Measurements from ENCODE around the gene EGFR.

The EGFR gene

DNA sequence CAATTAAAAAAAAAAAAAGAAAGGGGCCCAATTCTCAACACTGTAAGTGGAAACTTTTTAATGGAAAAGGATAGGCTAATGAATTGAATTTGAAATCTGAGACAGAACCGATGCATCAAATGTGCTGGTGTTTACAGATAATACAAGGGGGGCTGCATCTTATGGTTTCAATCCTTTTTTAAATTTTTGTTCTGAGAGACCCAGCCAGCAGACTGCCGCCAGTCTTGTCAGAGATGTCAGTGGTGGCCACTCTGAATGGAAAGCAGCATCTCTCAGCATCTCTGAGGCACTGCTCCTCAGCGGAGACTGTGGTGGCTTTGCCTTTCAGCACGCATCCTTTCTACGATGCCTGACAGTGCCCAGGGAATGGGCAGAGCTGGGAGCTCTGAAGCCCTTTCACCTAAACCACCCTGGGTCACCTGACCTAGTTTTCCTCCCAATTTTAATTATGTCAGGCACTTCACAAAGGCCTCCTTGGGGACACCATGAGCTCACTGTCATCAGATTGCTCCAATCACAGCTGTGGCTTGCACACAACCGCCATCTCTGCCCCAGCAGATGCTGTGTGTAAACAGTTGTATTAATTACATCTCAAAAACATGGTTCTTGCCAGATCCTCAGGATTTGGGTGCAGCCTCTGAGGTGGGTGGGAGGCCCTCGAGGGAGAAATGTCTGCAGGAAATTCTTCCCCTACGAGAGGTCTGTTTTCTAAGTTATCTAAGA, 81.2 kb downstream of the EGFR start:
- no peak for TF ChIP-seq TAF1 (IDR thresholded peaks at IDR 0.05; ENCODE audit: borderline replicate concordance, insufficient read depth, low read length)
- no peak for TF ChIP-seq POLR2AphosphoS5 (IDR thresholded peaks at IDR 0.05; ENCODE audit: low read depth, low read length)
- TF ChIP-seq FOXP2 (optimal IDR thresholded peaks at IDR 0.05; ENCODE audit: borderline replicate concordance, extremely low read depth, extremely low read length, insufficient read depth) = no peak
- no peak for TF ChIP-seq SIN3A (IDR thresholded peaks at IDR 0.05; ENCODE audit: borderline replicate concordance, insufficient read depth, low read length)
- TF ChIP-seq, protein P1, sequence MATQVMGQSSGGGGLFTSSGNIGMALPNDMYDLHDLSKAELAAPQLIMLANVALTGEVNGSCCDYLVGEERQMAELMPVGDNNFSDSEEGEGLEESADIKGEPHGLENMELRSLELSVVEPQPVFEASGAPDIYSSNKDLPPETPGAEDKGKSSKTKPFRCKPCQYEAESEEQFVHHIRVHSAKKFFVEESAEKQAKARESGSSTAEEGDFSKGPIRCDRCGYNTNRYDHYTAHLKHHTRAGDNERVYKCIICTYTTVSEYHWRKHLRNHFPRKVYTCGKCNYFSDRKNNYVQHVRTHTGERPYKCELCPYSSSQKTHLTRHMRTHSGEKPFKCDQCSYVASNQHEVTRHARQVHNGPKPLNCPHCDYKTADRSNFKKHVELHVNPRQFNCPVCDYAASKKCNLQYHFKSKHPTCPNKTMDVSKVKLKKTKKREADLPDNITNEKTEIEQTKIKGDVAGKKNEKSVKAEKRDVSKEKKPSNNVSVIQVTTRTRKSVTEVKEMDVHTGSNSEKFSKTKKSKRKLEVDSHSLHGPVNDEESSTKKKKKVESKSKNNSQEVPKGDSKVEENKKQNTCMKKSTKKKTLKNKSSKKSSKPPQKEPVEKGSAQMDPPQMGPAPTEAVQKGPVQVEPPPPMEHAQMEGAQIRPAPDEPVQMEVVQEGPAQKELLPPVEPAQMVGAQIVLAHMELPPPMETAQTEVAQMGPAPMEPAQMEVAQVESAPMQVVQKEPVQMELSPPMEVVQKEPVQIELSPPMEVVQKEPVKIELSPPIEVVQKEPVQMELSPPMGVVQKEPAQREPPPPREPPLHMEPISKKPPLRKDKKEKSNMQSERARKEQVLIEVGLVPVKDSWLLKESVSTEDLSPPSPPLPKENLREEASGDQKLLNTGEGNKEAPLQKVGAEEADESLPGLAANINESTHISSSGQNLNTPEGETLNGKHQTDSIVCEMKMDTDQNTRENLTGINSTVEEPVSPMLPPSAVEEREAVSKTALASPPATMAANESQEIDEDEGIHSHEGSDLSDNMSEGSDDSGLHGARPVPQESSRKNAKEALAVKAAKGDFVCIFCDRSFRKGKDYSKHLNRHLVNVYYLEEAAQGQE (IDR thresholded peaks at IDR 0.05; ENCODE audit: insufficient read depth in 1 of 2, low read depth in 2 of 2, low read length in 2 of 2) = no peak

GRCh38 chr7:55100544-55101327, 81.9 kb downstream of the EGFR start:
- TF ChIP-seq SIN3A (IDR thresholded peaks at IDR 0.05; ENCODE audit: borderline replicate concordance, insufficient read depth, low read length) (no peak), POLR2AphosphoS5 (IDR thresholded peaks at IDR 0.05; ENCODE audit: low read depth, low read length) (no peak), TAF1 (IDR thresholded peaks at IDR 0.05; ENCODE audit: borderline replicate concordance, insufficient read depth, low read length) (no peak), FOXP2 (optimal IDR thresholded peaks at IDR 0.05; ENCODE audit: borderline replicate concordance, extremely low read depth, extremely low read length, insufficient read depth) (no peak)
- TF ChIP-seq, protein P1 (IDR thresholded peaks at IDR 0.05; ENCODE audit: insufficient read depth in 1 of 2, low read depth in 2 of 2, low read length in 2 of 2) = no peak

- TF ChIP-seq FOXP2 (optimal IDR thresholded peaks at IDR 0.05; ENCODE audit: borderline replicate concordance, extremely low read depth, extremely low read length, insufficient read depth) (no peak), POLR2AphosphoS5 (IDR thresholded peaks at IDR 0.05; ENCODE audit: low read depth, low read length) (no peak), TAF1 (IDR thresholded peaks at IDR 0.05; ENCODE audit: borderline replicate concordance, insufficient read depth, low read length) (no peak)
- TF ChIP-seq, protein P1 (IDR thresholded peaks at IDR 0.05; ENCODE audit: insufficient read depth in 1 of 2, low read depth in 2 of 2, low read length in 2 of 2) = no peak
Measured at GRCh38 chr7:55101359-55101758, 82.5 kb downstream of the EGFR start.

DNA sequence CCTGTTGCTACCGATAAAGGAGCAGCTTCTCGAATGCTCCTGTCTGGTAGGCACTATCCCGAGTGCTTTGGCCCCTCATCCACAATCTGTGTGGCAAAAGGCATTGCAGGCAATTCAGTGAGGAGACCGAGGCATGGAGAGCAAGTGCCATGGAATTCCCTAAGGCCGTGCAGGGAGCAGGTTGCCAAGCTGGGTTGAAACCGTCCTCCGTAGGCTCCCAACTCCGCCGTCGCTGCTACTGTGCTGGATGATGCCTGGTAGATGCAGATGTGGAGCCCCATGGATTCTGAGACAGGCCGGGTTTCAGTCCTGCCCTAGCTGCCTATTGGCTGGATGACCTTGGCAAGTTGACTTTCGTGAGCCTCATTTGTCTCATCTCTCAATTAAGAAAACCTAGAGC, 85.3 kb downstream of the EGFR start:
- TF ChIP-seq TAF1 (IDR thresholded peaks at IDR 0.05; ENCODE audit: borderline replicate concordance, insufficient read depth, low read length) (no peak), POLR2AphosphoS5 (IDR thresholded peaks at IDR 0.05; ENCODE audit: low read depth, low read length) (no peak), SIN3A (IDR thresholded peaks at IDR 0.05; ENCODE audit: borderline replicate concordance, insufficient read depth, low read length) (no peak), FOXP2 (optimal IDR thresholded peaks at IDR 0.05; ENCODE audit: borderline replicate concordance, extremely low read depth, extremely low read length, insufficient read depth) (no peak)
- TF ChIP-seq, protein P1 (IDR thresholded peaks at IDR 0.05; ENCODE audit: insufficient read depth in 1 of 2, low read depth in 2 of 2, low read length in 2 of 2) = no peak

Measured in PFSK-1 (cell line).